Coronary artery (tissue), 2 donors: ENCODE measurements around the gene NR3C2.

Source experiments
- DNase-seq: peaks from one replicate; pipeline ENCODE4 v3.0.0-alpha.2; 2017; ENCODE audit warnings: low spot score
- H3K27ac ChIP-seq, 2 donors: fragments of 200-600 bp; sonication (generic); one replicate each; pipeline ENCODE4 v1.5.1; 2016 to 2019
- H3K4me3 ChIP-seq: fragments of 200-600 bp; sonication (generic); 2 replicates; pipeline ENCODE4 v1.5.1; 2016; ENCODE audit warnings: mild to moderate bottlenecking, moderate library complexity
- TF ChIP-seq, protein P1 (sequence below): fragments of 200-600 bp; sonication (generic); IDR thresholded peaks from one replicate; pipeline ENCODE4 v1.5.1; 2019; ENCODE audit warnings: antibody characterized with exemption

Gene NR3C2

DNA sequence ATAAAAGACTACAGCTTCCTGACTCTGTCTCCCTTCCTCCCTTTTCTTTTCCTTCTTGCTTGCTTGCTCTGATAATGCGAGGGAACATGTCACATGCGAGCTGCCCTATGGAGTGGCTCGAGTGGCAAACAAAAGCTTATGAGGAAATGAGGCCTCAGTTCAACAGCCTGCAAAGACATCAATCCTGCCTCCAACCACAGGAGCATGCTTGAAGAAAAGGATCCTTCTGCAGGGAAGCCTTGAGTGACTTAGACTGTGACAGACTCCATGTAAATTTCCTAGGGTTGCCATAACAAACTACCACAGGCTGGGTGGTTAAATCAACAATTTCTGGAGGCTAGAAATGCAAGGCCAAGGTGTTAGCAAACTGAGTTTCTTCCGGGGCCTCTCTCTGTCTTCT lies 152.5 kb downstream of the NR3C2 start:
- Histone ChIP-seq H3K27ac (no peak overlapping the region), H3K4me3 (no peak overlapping the region)
- no peak for DNase-seq
- TF ChIP-seq, protein P1, sequence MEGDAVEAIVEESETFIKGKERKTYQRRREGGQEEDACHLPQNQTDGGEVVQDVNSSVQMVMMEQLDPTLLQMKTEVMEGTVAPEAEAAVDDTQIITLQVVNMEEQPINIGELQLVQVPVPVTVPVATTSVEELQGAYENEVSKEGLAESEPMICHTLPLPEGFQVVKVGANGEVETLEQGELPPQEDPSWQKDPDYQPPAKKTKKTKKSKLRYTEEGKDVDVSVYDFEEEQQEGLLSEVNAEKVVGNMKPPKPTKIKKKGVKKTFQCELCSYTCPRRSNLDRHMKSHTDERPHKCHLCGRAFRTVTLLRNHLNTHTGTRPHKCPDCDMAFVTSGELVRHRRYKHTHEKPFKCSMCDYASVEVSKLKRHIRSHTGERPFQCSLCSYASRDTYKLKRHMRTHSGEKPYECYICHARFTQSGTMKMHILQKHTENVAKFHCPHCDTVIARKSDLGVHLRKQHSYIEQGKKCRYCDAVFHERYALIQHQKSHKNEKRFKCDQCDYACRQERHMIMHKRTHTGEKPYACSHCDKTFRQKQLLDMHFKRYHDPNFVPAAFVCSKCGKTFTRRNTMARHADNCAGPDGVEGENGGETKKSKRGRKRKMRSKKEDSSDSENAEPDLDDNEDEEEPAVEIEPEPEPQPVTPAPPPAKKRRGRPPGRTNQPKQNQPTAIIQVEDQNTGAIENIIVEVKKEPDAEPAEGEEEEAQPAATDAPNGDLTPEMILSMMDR, result no peak

DNA sequence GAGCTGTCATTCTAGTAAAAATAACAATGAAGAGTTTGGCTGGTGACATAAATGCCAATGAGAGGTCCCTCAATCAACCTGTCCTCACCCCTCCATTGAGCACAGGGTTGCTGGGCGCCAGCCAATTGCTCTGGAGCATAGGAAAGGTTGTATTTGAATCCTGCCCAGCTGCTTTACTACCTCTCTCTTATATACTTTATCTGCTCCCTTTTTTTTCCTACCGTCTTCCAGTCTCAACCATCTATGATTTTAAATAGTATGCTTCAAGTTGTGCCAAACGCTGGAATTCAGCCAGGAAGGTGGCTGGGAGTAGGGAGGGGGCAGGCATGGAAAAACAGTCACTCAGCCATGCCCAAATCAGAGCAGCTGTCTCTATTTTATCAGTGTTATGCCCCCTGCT lies 153.8 kb downstream of the NR3C2 start:
- TF ChIP-seq, protein P1, result no peak
- Histone ChIP-seq H3K4me3 (no peak overlapping the region), H3K27ac (no peak overlapping the region)
- no peak for DNase-seq

DNA sequence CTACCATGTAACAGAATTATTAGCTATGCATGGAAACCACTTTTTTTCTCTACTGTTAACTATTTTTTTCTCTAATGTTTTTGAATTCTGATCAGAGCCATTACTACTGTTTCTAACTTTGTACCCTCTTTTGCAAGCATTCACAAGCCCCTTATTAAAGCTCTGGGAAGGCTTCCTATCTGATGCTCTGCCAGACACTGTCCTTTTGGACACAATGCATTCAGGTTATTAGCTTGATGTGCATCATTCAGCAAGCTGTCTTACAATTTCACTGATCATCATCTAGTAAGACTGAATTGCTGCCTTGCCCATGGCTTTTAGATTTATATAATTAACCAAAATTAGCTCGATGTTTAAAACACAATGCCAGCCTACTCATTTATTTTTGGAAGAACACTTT lies 155.1 kb downstream of the NR3C2 start:
- TF ChIP-seq, protein P1, result no peak
- no peak for DNase-seq
- Histone ChIP-seq H3K27ac (no peak overlapping the region), H3K4me3 (no peak overlapping the region)

DNA sequence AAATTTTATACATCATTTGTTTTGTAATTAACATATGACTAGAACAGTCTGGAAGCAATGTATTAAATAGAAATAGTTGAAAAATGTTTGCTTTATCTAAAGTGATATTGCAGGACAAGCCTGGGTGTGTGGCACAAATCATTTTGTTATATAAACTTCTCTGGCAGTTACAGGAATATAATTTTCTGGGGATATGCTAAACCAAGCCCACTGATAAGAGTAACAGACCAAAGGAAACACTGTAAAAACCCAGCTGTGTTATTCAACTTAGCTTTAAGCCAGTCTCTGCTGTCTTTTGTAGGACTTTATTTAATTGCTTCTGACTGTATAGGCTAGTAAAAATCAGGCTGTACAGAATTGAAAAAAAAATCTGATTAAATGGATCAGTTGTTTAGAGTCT lies 156.2 kb downstream of the NR3C2 start:
- no peak for DNase-seq
- TF ChIP-seq, protein P1, result no peak
- Histone ChIP-seq H3K4me3 (no peak overlapping the region), H3K27ac (no peak overlapping the region)

DNA sequence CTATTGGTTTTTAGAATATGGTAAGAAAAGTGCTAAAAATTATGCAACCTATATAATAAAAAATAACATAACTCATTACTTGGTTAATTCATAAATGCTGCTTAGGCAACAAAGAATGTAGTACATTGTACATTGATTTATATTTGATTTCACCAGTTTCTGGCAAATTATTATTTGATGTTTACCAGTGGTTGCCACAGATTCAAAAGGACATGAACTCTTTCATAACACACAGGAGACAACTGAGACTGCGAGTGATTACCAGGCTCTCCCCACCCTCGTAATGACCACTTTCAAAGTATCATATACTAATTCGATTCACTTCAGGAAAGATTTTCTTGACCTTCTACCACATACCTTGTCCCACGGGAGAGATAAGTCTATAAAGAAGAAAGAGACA lies 158.5 kb downstream of the NR3C2 start:
- DNase-seq, result no peak
- H3K4me3 ChIP-seq, result no peak overlapping the region
- H3K27ac ChIP-seq, result no peak overlapping the region
- TF ChIP-seq, protein P1, result no peak

DNA sequence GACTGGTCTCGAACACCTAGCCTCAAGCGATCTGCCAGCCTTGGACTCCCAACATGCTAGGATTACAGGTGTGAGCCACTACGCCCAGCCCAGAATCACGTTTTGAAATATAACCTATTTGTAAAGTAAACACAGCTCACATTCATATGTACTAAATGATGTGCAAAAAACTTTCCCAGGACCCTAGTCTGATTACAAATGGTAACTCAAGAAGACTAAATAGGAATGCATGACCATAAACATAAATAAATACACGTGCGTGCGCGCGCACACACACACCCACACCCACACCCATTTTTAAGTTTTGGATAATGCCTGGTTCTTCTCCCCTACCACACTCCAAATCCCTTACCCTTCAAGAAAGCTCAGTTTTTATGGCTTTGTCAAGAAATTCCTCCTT lies 163.9 kb downstream of the NR3C2 start:
- no peak overlapping the region for H3K27ac ChIP-seq
- no peak for DNase-seq
- no peak overlapping the region for H3K4me3 ChIP-seq
- TF ChIP-seq, protein P1, result no peak

DNA sequence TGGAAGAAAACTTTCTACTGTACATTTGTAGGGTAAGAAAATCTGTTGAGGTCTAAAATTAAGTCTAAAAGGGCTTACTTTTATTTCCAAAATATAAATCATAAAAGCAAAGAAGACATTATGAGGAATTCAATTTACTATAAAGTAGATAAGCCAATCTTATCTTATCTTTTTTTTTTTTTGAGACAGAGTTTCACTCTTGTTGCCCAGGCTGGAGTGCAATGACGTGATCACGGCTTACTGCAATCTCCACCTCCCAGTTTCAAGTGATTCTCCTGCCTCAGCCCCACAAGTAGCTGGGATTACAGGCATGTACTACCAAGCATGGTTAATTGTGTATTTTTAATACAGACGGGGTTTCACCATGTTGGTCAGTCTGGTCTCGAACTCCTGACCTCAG lies 166.9 kb downstream of the NR3C2 start:
- Histone ChIP-seq H3K27ac (no peak overlapping the region), H3K4me3 (no peak overlapping the region)
- TF ChIP-seq, protein P1, result no peak
- no peak for DNase-seq
